T1000 (cell line): ENCODE measurements around the gene TMEM39A.

Experiments used
- DNase-seq: peaks from one replicate; lab custom pipeline; 2025; ENCODE audit warnings: mixed read lengths; lab: John Stamatoyannopoulos, UW

The TMEM39A gene

GRCh38 chr3:119463171-119464169, at the start of gene TMEM39A:
TMEM39A (minus strand) TSS chr3:119463615; CDS start chr3:119462074, 1,541 bp downstream.
- DNase-seq, result peak; percentile 95

- DNase-seq, result no peak
These were observed 47.3 kb upstream of the TMEM39A start for GRCh38 chr3:119510690-119511089.

GRCh38 chr3:119508172-119508845, 44.9 kb upstream of the TMEM39A start:
- no peak for DNase-seq

- no peak for DNase-seq
These were observed 44.0 kb upstream of the TMEM39A start for GRCh38 chr3:119507404-119507803.

- no peak for DNase-seq
These were observed 43.2 kb upstream of the TMEM39A start for GRCh38 chr3:119506631-119507030.

- DNase-seq, result no peak
These were observed 37.5 kb upstream of the TMEM39A start for GRCh38 chr3:119500901-119501300.

- DNase-seq, result no peak
These were observed 36.9 kb upstream of the TMEM39A start for GRCh38 chr3:119500265-119500664.

GRCh38 chr3:119498186-119499011, 35.0 kb upstream of the TMEM39A start, which contains the start of gene TIMMDC1:
TIMMDC1 (plus strand) TSS chr3:119498547; CDS start chr3:119498734, 187 bp downstream.
- DNase-seq, result peak; percentile 86

GRCh38 chr3:119497820-119498185, 34.4 kb upstream of the TMEM39A start:
- DNase-seq, result no peak

GRCh38 chr3:119494597-119494996, 31.2 kb upstream of the TMEM39A start:
- no peak for DNase-seq

GRCh38 chr3:119492810-119493209, 29.4 kb upstream of the TMEM39A start:
- DNase-seq, result no peak

- DNase-seq, result no peak
These were observed 28.7 kb upstream of the TMEM39A start for GRCh38 chr3:119492128-119492527.

GRCh38 chr3:119490153-119490552, 26.7 kb upstream of the TMEM39A start:
- no peak for DNase-seq

- DNase-seq, result no peak
These were observed 22.1 kb upstream of the TMEM39A start for GRCh38 chr3:119485563-119485962.

- DNase-seq, result no peak
These were observed 19.7 kb upstream of the TMEM39A start for GRCh38 chr3:119483101-119483500.

GRCh38 chr3:119481079-119481478, 17.7 kb upstream of the TMEM39A start:
- DNase-seq, result no peak

- DNase-seq, result no peak
These were observed 7.5 kb upstream of the TMEM39A start for GRCh38 chr3:119470866-119471265.

GRCh38 chr3:119469418-119470189, 6.2 kb upstream of the TMEM39A start:
- DNase-seq, result no peak

GRCh38 chr3:119468041-119468440, 4.6 kb upstream of the TMEM39A start:
- DNase-seq, result no peak

- DNase-seq, result no peak
These were observed 6.2 kb downstream of the TMEM39A start for GRCh38 chr3:119457246-119457645.

GRCh38 chr3:119456469-119456868, 6.9 kb downstream of the TMEM39A start:
- no peak for DNase-seq
